GM18907 (cell line): ENCODE measurements around the gene HDAC11.
"Not testable (repeated sequence)": the region's sequence is repeated elsewhere in the genome, so short reads cannot be mapped to it uniquely, and the experiment has no call there.

Experiments used
- ATAC-seq: cut with Tn5 transposase; IDR thresholded peaks from one replicate; pipeline ENCODE4 v1.9.1; 2021; ENCODE audit warnings: mild to moderate bottlenecking, moderate library complexity; ENCODE audit not compliant: unreplicated experiment

Gene HDAC11

DNA sequence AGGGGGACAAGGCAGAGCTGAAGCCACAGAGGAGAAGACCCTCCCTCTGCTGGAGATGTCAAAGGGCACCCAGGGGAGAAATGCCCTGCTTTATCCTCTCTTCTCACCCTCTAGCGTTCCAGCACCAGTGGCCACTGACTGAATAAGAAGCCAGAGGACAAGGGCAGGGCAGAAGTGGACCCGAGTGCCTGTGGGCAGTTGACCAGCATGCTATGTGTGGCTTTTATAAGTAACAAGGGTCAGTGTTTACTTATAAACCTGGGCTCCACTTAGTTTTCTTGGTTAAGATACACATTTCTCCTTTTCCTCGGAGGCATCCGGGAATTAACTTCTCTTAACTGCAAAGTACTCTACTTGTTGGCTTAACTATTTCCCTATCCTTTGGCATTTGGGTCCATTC lies 13.3 kb upstream of the HDAC11 start:
- ATAC-seq, result no peak

DNA sequence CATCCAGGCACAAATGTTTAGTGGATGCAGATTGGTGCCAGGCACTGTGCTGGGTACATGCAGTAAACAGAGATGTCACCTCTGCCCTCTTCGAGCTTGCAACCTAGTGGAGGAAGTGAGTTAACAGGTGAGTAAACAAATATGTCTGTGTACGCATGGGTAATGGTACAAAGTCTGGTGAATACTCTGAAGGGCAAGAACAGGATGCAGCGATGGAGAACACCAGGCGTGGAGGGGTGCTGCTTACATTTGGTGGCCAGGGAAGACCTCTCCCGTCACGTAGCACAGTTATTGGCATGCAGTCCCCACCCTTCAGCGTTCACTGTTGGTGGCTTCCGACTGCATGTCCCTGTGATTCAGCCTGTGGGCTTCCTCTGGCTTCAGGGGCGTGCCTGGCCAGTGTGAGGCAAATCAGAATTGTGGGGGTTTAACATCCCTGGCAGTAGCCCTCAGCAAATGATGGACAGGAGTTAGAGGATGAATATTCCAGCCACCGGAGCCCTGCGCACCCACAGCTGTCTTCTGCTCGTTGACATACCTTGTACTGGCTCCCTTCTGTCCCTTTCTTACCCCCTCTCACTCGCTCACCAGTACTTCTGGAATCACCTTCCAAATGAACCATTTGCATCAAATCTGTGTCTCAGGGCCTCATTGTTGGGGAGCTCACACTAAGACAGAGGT lies 9.1 kb upstream of the HDAC11 start:
- ATAC-seq, result no peak

DNA sequence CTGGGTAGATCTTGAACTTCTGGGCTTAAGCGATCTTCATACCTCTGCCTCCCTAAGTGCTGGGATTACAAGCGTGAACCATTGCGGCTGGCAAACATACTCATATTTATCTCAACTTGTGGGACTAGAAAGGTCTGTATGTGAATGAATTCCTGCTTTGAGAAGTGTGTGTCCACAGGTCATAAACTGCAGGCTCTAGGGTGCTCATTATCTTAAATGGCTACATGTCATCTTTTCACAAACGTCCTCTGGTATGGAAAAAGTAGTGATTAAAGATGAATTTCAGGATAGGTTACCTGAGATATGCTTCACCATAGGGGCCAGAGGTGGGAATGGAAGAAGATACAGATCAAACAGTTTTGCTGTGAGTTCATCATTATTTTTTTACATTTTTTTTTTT lies 7.8 kb upstream of the HDAC11 start:
- ATAC-seq, result no peak

DNA sequence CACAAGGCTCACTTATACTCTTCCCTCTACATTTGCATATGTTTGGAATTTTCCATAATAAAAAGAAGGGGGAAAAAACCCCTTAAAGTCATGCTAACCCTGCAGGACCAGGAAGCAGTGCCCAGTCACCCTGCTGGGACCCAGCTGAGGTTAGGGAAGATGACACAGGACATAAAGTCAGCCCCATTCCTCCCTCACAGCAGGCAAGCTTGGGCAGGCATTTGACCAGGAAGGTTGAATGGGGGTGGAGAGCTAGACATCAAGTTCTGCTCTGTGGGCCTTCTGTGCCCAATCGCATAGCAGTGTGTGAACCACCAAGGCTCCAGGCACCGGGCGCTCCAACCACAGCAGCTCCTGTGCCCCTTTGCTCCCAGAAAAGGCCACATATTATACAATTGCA lies 7.1 kb upstream of the HDAC11 start:
- no peak for ATAC-seq

DNA sequence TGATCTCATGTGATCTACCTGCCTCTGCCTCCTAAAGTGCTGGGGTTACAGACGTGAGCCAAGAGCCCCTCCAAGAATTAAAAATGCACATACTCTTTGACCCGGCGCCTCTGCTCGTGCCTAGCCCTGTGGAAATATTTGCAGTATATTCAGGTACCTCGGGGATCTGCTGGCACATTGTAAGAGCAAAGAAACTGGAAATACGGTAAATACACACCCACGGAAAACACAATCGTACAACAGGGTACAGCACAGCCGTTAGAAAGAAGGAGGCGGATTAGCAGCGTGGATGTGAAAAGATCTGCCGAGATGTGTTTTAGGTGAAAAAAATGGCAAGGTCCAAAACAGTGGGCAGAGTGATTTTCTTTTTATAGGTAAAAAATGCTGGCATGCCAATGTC lies 6.1 kb upstream of the HDAC11 start:
- no peak for ATAC-seq

DNA sequence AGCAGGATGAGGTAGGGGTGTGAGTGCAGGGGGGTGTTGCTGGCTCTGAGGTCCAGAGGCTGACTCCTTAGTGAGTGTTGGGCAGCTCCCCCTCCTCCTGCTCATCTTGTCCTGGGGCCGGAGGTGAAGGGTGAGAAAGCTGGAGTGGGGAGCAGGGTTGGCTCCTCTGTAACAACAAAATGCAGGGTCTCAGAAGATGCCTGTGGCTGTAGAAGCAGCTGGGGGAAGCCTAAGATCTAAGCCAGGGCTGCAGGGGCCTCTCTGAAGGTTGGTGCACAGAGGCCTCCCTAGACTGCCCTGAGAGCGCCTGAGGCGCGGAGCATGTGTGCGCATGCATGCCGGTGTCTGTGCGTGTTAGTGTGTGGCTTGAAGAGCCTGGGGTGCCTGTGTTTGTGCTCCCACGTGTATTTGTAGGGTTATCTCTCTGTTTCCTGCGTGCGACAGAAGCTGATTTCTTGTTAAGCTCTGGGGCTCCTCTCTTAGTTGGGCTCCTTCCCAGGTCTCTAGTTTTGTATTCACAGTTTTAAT lies 5.3 kb upstream of the HDAC11 start:
- no peak for ATAC-seq

DNA sequence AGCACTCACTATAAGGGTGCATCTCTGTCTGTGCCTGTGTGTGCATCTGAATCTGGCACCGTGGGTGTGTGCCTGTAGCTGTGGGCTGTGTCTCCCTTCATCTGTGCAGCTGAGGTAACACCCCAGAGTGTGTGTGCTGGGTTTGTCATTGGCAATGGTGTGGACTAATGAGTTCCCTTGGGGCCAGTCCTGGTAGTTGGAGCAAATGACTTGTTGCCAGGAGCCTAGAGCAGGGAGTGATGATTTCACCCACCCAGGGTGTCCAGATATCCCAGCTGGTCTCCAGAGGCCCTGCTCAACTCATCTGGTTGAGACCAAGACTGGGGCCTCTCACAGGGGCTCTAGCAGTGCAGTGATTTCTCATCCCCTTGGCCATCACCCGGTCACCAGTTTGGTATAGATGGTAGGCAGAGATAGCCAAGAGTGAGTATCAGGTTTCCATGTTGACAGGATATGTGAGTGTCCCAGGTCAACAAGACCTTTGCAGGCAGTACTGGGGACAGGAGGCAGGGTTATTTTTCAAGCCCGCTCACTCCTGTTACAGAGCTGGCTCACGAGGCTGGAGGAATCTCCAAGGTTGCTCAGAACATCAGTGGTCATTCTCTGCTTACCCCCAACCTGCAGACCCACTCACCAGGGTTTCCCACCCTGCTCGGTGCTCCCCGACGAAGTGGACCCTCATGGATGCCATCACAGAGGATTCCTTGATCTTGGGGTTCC lies 4.1 kb upstream of the HDAC11 start:
- no peak for ATAC-seq

DNA sequence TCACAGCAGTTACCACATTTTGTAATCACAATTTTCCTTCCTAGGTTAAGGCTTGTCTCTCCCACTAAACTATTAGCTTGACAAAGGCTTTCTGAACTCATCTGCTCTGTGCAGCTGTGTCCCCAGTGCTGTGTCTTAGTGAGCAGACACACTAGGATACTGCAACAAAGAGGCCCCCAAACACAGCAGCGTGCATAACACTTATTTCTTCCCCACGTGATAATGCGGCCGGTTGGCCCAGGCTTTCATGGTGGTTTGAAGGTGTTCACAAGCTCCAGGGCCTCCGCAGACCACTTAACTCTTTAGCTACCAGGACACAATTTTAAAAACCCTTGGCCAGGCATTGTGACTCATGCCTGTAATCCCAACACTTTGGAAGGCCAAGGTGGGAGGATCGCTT lies 2.2 kb upstream of the HDAC11 start:
- ATAC-seq, result no peak

DNA sequence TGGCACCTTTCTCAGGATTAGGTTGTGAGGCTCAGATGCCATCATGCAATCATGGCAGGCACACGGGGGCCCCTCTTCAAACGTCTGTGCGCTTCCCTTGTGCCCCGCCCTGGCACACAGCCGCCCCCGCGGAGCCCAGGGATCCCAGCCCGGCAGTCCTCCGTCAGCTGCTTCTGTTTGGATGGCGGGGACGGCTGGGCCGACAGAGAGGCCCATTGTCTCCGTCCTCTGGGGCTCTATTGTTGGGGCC lies 849 bp upstream of the HDAC11 start:
- peak; percentile 13 for ATAC-seq

DNA sequence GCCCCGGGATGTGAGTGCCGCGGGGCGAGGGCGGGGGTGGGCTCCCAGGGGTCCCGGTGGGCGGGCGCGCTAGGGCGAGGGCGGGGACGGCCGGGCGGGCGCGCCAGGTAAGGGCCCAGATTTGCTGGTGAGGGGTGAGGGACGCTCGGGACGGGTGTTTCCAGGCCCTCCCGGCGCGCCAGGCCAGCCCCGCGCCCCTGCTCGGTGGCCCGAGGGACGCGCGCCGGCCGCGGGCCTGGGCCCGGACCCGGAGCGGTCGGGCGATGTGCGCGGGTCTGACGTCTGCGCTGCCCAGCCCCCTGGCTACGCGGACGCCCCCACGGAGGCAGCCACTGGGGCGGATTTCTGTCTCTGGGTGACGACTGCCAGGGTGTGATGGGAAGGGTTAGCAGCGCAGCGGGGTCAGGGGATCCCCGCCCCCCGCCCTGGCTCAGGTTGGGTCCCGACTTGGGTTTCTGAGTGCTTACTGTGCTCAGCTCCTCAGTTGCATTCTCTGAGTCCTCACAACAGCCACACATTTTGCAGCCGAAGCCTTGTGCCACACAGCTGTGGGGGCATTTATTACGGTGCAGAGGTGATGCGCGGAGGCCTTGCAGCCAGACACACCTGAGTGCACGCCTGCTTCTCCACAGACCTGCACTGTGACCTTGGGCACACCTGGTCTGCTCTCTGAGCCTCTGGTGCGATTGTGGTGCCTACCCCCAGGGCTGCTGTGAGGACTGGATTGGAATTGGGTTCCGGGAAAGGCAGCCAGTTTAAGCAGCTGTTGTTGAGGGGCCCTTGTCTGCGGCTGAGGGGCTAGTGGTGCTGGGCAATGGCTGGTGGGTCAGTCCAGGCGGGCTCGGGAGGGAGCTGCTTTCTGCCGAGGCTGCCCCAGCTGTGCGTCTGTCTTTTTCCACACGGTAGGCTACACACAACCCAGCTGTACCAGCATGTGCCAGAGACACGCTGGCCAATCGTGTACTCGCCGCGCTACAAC lies 523 bp downstream of the HDAC11 start:
- peak; percentile 28 for ATAC-seq

DNA sequence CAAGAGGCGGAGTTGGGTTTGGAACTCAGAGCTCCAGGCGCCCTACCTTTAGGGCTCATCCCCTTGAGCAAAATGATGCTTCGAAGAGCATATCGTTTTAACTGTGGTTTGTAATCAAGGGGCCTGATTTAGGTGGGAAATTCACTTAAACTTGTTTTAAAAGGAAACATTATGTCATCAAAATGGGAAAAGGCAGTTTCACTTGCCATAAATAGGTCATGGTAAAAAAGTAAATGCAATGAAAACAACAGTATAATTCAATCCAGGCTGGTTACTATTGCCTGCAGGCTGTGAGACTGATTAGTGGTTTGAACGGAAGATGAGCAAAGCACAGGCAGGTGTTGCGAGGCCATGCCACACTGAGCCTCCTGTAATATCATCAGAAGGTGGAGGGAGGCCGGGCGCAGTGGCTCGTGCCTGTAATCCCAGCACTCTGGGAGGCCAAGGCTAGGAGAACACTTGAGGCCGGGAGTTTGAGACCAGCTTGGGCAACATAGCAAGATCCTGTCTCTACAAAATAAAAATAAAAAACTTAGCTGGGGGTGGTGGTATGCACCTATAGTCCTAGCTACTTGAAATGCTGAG lies 2.1 kb downstream of the HDAC11 start:
- no peak for ATAC-seq

DNA sequence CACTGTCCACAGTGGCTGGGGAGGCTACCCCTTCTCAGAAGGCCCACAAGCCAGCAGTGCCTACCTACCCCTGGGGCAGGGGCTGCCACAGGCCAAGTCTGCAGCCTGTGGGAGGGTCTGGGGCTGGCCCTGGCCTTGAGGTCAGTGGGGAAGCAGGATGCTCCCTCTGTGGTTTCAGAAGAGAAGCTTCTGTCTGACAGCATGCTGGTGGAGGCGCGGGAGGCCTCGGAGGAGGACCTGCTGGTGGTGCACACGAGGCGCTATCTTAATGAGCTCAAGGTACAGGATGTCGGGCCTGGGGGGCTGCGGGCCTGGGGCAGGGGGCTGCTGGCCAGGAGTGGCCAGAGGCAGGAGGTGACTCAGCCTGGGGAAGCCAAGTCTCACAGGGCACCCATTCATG lies 3.2 kb downstream of the HDAC11 start:
- no peak for ATAC-seq

DNA sequence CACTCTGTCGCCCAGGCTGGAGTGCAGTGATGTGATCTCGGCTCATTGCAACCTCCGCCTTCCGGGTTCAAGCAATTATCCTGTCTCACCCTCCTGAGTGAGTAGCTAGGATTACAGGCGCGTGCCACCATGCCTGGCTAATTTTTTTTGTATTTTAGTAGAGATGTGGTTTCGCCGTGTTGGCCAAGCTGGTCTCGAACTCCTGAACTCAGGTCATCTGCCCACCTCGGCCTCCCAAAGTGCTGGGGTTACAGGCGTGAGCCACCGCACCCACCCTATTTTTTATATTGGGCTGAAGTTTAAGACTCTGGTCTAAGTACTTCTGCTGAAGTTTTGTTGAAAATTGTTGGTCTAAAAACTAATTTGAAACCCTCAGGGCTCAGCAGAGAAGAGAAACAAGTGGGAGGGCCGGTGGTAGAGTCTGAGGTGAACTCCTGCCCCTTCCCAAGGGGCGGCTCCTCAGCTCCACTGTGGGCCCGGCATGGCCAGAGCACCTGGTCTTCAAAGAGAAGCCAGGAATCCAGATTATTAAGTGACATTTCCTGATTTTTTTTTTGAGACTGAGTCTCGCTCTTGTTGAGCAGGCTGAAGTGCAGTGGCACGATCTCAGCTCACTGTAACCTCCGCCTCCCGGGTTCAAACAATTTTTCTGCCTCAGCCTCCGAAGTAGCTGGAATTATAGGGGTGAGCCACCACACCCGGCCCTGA lies 4.0 kb downstream of the HDAC11 start:
- ATAC-seq, result no peak

DNA sequence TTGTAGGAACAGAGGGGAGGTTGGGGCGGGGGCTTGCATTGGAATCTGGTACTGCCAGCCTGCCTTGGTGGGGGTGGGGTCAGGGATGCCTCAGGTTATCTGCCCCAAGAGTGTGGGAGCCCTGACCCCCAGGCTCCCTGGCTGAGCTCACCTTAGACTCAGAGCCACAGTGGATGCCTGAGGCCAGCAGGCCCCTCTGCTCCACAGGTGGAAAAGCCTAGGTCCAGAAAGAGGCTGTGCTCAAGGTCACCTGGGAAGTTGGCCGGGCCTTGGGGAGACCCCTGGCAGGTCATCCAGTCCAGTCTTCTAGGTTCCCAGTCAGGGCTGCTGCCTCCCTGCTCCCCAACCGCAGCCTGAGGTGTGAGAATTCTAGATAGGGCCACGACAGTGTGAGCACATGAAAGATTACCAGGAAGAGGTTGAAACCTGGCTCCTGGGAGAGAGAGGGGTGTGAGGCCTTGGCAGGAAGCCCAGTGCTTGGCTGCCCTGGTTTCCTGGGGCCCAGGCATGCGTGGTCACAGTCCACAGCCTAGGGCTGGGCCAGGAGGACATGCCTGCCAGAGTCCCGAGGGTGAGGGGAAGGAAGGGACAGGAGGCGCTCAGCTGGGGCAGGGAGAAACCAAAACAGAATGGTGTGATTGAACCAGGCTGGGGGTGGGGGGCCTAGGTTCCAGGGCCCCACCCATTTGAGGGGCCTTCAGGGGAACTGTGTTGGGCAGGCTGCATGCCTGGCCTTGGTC lies 4.9 kb downstream of the HDAC11 start:
- no peak for ATAC-seq

DNA sequence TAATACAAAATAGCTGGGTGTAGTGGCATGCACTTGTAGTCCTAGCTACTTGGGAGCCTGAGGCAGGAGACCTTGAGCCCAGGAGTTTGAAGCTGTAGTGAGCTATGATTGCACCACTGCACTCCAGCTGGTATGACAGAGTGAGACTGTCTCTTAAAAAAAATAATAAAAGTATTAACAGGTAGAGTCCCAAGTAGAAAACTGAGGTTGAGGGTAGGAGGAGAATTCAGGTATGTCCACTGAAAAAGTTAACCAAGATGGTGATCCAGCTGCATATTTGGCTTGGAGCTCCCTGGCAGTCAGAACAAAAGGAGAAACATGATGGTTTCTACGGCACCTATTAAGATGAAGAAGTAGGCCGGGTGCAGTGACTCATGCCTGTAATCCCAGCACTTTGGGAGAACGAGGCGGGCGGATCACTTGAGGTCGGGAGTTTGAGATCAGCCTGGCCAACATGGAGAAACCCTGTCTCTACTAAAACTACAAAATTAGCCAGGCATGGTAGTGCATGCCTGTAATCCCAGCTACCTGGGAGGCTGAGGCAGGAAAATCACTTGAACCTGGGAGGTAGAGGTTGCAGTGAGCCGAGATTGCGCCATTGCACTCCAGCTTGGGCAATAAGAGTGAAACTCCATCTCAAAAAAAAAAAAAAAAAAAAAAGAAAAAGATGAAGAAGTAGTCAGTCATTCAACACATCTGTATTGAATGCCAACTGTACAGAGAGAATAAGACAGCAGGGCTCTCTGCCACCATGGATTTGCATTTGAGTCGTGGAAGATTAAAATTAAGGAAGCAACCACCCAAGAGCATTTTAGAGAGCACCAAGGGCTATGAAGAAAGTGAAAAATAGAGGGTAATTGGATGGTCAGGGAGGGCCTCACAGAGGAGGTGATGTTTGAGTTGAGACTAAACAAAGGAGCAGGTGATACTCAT lies 5.8 kb downstream of the HDAC11 start:
- ATAC-seq, result not testable (repeated sequence)

DNA sequence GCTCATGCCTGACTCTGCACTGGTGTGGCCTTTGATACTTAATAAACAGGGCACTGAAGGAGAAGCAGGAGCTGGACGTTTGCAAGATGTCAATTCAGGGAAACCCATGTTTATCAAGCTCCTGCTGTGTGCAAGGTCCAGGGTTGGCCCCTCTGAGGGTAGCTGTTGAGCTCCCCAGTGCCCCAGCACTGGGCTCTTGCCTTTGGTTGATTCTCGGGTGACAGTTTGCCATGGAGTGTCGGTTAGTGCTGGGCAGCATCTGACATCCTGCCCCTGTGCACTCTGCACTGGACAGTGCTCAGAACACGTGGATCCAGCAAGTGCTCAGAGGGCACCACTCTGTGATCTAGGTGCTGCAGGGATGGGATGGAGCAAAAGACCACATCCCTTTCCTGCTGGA lies 7.3 kb downstream of the HDAC11 start:
- ATAC-seq, result no peak

DNA sequence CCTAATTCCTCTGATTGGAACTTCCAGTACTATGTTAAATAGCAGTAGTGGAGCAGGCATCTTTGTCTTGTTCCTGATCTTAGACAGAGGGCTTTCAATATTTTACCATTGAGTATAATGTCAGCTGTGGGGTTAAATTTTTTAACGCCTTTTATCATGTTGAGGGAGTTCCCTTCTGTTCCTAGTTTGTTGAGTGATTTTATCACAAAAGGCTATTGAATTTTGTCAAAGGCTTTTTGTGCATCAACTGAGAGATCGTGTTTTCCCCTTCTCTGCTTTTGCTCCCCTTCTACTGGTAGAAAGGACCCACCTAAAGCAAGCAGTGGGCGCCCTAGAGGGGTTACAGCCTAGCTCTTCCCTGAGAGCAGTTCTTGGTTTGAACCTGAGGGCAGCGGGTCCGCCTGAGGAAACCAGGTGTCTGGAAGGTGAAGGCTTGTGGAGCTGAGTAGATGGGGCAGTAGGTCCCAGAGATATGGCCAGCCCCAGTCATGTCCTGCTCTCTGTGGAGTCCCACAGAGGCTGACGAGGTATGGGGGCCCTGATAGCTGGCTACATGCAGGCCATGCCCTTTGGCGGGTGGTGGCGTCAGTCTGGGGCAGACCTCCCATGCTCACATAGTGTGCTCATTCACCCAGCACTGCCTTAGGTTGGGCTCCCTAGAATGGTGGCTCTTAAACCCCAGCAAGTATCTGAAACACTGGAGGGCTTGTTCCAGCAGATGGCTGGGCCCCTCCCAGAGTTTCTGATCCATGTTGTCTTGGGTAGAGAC lies 11.3 kb downstream of the HDAC11 start:
- no peak for ATAC-seq

DNA sequence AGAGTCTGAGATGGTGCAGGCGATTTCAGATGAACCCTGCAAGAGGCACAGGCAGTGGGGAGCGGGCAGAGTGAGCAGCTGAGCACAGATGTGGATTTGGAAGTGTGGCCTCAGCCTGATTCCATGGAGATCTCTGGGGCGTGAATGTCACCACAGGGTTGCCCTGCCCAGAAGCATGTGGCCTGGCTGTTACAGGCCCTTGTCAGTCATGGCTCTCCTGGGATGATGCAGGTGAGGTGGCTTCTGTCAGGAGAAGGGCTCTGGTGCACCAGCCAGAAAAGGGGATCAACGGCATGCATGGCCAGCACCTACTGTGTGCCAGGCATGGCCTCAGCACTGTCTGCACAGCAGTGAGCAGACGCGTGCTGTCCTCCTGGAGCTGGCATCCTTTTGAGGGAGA lies 11.9 kb downstream of the HDAC11 start:
- ATAC-seq, result no peak
